ENCODE data around the gene BRSK2.
"Not testable (repeated sequence)": the region's sequence is repeated elsewhere in the genome, so short reads cannot be mapped to it uniquely, and the experiment has no call there.

The BRSK2 gene

DNA sequence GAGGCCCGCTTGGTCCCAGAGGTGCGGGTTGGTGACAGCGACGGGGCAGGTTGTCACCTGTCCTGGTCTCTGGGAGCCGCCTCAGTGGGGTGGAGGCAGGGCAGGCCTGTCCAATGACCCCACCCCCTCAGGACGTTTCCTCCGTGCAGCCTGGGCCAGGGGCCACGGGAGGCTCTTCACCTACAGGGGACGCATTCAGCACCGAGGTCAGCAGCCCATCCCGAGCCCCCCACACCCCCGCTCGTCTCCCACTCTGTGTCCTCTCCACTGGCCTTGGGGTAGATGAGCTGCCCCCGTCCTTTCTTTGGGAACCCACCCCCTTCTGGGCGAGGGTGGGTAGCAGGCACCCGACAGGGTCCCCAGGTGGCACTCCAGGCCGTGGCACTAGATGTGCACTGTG is 35.7 kb downstream of the BRSK2 start:
- FAIRE-seq (no peak), DNase-seq (ENCODE audit: extremely low spot score, insufficient read length, low read depth) (no peak)

DNA sequence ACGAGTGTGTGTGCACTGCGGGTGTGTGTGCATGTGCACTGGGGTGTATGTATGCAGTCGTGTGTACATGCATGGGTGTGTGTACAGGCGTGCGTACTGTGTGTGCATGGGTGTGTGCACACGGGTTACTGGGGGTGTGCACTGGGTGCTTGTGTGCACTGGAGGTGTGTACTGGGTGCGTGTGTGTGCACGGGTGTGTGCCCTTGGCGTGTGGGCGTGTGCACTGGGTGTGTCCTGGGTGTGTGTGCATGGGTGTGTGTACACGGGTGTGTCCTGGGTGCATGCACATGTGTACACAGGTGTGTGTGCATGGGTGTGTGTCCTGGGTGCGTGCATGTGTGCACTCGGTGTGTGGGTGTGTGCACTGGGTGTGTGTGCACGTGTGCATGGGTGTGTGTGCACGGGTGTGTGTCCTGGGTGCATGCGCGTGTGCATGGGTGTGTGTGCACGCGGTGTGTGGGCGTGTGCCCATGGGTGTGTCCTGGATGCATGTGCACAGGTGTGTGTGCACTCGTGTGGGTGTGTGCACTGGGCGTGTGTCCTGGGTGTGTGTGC is 39.1 kb downstream of the BRSK2 start:
- no peak for FAIRE-seq

DNA sequence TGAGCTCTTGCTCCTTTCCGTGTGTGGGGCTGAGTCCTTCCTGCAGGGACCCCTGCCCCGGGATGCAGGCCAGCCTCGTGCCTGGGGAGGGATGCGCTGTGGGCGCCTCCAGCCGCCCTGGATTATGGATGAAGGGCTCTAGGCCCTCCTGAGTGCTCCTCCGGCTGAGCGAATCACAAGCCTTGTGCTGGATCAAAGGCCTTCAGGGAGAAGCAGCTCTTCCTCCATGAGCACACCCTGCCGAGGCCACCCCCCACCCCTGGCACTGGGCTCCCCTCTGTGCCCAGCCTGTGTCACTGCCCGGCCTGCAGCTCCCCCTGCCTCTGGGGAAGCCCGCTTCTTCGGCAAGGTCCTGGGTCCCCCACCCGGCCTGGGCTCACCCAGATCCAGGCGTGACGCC is 43.8 kb downstream of the BRSK2 start:
- FAIRE-seq = no peak
- no peak for DNase-seq (ENCODE audit: extremely low spot score, insufficient read length, low read depth)

More for the DNA sequence above, 39.1 kb downstream of the BRSK2 start:
- DNase-seq (ENCODE audit: extremely low spot score, insufficient read length, low read depth) = no peak

DNA sequence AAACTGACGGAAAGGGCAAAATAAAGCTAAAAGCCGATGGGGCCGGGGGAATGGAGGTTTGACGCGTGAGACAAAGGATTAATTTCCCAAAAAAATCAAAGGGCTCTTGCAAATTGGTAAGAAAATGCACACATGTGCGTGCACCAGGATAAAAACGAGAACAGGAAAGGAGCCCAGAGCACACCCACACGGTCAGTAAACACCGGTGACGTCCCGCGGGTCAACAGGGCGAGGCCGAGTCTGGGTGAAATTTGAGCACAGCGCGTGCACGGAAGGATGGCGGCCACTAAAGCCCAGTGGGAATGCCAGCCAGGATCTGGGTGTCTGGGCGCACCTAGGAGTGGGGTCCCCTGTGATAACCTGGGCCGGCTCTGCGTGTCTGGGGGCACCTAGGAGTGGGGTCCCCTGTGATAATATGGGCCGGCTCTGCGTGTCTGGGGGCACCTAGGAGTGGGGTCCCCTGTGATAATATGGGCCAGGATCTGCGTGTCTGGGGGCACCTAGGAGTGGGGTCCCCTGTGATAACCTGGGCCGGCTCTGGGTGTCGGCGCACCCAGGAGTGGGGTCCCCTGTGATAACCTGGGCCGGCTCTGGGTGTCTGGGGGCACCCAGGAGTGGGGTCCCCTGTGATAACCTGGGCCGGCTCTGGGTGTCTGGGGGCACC is 44.4 kb downstream of the BRSK2 start:
- FAIRE-seq = no peak
- DNase-seq (ENCODE audit: extremely low spot score, insufficient read length, low read depth) = no peak

DNA sequence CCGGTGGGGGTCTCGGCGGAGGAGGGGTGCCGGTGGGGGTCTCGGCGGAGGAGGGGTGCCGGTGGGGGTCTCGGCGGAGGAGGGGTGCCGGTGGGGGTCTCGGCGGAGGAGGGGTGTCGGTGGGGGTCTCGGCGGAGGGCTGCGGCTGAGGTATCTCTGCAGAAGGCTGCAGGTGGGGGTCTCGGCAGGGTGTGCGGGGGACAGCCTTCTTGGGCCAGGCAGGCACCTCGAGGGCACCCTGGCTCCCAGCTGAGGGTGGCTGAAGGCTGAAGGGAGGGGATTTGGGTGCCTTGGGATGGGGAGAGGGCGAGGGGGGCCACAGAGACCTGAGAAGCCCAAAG is 45.7 kb downstream of the BRSK2 start:
- not testable (repeated sequence) for FAIRE-seq; DNase-seq (ENCODE audit: extremely low spot score, insufficient read length, low read depth)

DNA sequence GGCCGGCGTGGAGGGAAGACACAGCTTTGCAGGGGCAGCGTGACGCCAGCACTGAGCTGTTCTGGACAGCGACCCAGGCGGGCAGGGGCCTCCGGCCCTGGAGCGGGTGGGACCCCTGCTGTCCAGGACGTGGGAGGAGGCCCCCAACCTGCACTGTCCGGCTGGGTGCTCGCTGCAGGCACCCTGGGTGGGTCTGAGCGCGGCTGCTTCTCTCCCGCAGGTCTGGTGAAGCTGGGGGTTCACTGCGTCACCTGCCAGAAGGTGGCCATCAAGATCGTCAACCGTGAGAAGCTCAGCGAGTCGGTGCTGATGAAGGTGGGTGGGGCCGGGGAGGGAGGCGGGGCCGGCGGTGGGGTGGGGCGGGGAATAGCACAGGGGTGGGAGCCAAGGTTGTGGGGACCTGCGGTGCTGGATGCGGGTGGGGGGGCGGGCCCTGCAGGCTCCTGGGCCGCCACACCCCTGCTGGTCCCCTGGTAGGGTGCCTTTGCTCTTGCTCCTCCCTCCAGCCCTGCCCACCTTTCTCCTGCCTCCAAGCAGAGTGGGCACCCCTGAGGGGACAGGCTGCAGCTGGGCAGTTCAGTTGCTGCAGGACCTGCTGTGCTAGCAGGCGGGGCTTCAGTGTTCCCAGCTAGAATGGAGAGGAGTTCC is 46.2 kb downstream of the BRSK2 start:
- FAIRE-seq = no peak
- no peak for DNase-seq (ENCODE audit: extremely low spot score, insufficient read length, low read depth)

DNA sequence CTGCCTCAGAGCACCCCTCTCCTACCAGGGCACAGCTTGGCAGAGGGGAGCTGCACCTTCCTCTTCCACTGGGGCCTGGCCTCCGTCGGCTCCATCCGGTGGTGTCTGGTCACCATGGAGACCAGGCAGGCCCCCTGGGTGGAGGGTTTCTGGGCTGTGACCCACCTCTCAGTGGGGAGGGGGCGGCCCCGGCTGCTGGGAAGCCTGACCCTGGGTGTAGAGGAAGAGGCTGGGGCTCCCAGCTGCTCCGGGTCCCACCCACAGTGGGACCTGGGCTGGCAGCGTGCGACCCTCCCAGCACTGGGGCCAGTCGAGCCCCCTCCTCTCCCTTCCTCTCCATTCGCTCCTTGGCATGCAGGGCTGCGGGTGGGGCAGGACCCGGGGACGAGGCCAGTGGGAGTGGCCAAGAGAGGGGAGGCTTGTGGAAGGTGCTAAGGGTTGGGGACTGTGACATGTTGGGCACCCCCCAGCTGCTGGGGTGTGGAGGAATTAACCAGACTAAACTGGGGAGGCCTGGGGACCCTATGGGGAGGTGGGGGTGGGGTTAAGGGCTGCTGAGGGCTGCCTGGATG is 46.8 kb downstream of the BRSK2 start:
- no peak for FAIRE-seq
- DNase-seq (ENCODE audit: extremely low spot score, insufficient read length, low read depth) = no peak

DNA sequence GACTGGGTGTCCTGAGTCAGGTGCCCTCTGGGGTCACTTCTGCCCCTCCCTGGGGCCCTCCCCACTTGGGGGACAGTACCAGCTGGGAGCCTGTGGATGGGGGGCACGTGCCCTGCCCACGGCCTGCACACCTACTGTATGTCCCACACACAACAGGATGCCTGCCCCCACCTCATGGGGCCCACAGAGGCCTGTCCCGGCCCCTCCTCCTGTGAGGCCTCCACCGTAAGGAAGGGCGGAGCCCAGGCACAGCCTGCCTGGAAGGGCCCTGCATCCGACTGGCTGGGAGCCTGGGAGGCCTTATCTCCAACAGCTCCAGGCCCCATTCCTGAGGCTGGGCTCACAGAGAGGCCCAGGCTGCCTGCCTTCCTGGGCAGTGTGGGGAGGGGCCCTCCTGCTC is 47.8 kb downstream of the BRSK2 start:
- DNase-seq (ENCODE audit: extremely low spot score, insufficient read length, low read depth) = no peak
- FAIRE-seq = no peak

DNA sequence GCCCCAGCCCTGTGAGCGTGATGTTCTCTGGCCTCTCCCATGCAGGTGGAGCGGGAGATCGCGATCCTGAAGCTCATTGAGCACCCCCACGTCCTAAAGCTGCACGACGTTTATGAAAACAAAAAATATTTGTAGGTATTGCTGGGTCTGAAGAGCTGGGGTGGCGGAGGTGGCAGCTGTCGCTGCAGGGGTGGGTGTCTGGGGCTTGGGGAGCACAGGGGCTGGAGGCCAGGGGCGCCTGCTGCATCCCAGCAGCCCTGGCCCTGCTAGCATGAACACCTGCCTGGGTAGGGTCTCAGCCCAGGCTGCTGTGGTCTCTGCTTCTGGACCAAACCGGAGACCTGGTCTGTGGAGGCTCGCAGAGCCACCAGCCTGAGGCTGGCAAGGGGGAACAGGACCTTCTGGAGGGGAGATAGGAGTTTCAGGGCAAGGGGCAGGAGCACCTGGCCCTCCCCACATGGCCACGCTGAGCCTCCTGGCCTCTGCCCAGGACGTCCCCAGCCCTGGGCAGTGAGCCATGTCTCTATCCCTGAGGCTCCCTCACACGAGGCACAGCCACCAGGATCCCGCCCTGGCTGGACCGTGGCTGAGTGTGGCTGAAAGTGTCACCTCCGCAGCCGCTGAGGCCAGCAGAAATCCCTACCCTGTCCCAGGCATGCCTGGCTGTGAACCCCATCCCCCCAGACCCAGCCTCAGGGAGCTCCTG is 48.7 kb downstream of the BRSK2 start:
- no peak for FAIRE-seq
- no peak for DNase-seq (ENCODE audit: extremely low spot score, insufficient read length, low read depth)

DNA sequence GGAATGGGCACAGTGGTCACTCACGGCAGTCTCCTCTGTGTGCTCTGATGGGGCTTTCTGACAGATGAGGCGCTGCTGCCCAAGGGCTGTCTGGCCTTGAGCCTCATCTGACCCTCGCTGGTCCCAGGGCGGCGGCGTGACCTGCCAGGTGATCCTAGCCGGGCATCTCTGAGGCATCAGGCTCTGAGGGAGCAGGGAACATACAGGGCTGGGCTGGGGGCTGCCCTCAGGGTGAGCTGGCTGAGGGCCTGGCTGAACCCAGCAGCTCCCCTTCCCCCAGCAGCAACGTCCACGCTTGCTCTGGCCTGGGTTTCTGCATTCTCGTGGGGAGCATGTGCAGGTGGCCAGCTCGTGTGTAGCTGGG is 49.2 kb downstream of the BRSK2 start:
- FAIRE-seq (no peak), DNase-seq (ENCODE audit: extremely low spot score, insufficient read length, low read depth) (no peak)

DNA sequence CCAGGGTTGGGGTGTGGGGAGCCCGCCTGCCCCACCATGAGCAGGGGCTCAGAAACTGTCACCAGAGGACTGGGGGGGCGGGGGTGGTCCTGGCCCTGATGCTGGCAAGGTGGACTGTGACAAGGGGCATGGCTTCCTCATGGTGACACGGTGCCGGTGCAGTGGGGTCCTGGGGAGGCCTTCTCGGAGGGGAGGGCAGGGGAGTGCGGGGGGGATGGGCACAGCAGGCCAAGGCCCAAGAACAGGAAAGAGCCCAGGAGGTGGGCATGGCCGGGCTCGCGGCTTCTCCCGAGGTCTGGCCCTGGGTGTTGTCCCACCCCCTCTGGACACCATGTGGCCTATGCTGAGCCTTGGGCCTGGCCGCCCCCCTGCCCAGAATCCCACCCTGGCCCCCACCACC is 49.6 kb downstream of the BRSK2 start:
- DNase-seq (ENCODE audit: extremely low spot score, insufficient read length, low read depth) (no peak), FAIRE-seq (no peak)

DNA sequence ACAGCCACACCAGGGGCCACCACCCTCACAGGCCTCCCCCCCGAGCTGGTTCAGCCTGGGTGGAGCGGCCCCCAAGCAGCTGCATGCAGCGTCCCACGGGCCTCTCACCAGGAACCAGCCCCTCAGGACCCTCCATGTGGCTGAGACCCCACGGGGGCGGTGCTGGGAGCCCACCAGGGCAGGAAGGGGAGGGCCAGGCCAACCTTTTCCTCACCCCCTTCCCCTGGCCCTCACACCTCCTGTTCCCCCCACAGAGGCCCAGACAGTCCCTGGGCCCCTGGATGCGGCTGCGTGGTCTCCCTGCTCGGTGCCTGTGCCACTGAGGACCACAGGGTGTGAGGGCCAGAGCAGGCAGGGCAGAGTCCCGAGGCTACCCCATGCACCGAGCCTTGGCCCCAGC is 50.3 kb downstream of the BRSK2 start:
- FAIRE-seq = no peak
- DNase-seq (ENCODE audit: extremely low spot score, insufficient read length, low read depth) = no peak

DNA sequence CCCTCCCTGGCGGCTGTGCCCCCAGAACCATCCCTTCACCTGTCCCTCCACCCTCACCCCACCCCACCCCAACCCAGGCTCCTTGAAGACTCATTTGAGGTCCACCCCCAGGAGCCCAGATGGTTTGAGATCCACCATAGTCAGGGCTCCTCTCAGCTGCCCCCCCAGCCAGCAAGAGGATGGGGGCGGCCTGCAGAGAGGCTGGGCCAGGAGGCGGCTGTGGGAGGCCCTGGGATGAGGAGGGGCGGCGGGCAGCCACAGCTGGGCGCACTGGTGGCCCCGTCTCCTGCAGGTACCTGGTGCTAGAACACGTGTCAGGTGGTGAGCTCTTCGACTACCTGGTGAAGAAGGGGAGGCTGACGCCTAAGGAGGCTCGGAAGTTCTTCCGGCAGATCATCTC is 50.8 kb downstream of the BRSK2 start:
- DNase-seq (ENCODE audit: extremely low spot score, insufficient read length, low read depth) (no peak), FAIRE-seq (no peak)

DNA sequence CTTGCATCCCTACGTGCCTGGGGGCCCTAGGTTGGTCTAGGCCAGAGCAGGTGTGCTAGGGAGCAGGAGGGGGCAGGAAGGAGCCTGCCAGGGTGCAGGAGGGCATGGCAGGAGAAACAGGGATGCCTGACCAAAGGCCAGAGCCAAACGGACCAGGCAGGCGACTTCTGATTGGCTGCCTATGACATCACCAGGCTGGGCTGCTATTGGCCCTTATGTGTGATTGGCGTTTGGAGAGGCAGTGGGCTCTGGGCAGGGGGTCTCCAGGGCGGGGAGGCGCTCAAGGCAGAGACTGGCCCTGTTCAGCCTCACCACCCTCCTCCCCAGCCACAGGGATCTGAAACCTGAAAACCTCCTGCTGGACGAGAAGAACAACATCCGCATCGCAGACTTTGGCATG is 52.4 kb downstream of the BRSK2 start:
- FAIRE-seq = no peak
- no peak for DNase-seq (ENCODE audit: extremely low spot score, insufficient read length, low read depth)

DNA sequence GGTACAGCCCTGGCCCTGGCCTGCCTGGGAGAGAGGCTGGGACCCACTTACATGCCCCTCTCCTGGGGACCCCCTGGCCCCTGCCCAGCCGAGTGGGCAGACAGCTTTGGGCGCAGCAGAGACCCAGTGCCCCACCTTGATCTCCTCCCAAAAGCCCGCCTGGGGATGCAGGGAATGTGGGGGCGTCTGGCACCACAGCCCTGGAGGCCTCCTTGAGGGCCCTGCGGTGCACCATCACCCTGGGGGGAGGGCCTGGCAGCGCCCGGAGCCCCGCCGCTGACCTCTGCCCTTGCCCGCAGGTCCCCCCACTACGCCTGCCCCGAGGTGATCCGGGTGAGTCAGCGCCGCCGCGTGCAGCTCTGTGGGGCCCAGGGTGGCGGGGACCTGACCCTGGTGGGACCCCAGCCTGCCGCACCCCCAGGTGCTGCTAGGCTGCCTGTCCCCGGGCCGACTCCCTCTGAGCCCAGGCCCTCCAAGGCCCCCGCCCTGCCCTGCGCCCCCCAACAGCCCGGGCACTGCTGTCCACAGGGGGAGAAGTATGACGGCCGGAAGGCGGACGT is 53.2 kb downstream of the BRSK2 start:
- FAIRE-seq (no peak), DNase-seq (ENCODE audit: extremely low spot score, insufficient read length, low read depth) (no peak)

DNA sequence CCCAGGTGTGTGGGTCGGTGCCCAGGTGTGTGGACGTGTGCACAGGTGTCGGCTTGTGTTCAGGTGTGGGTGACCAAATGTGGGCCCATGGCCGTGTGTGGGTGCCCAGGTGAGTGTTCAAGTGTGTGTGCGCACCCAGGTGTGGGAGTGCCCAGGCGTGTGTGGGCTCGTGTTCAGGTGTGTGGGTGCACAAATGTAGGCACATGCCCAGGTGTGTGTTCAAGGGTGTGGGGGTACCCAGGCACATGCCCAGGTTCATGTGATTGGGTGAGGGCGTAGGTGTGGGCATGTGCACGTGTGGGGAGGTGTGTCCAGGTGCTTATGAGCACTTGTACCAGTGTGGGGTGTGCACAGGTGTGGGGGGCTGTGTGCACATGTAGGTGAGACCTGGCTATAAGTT is 54.0 kb downstream of the BRSK2 start:
- DNase-seq (ENCODE audit: extremely low spot score, insufficient read length, low read depth) (no peak), FAIRE-seq (no peak)

DNA sequence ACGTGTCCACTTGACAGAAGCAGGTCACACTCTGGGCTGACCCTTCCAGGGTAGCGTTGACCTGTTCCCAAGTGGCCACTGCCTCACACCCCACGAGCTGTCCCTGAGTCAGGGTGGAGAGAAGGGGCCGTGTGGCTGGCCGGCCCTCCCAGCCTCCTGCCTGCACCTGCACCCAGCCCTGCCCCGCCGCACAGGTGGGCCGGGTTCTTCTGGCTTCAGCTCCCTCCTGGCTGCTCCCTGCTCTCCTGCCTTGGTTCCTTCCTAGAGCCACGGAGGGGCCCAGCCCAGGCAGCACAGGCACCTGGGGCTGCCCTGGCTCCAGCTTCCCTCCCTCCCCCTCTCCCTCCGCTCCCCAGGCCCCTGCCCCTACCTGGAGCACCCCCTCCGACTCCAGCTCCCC is 54.6 kb downstream of the BRSK2 start:
- DNase-seq (ENCODE audit: extremely low spot score, insufficient read length, low read depth) = no peak
- no peak for FAIRE-seq

DNA sequence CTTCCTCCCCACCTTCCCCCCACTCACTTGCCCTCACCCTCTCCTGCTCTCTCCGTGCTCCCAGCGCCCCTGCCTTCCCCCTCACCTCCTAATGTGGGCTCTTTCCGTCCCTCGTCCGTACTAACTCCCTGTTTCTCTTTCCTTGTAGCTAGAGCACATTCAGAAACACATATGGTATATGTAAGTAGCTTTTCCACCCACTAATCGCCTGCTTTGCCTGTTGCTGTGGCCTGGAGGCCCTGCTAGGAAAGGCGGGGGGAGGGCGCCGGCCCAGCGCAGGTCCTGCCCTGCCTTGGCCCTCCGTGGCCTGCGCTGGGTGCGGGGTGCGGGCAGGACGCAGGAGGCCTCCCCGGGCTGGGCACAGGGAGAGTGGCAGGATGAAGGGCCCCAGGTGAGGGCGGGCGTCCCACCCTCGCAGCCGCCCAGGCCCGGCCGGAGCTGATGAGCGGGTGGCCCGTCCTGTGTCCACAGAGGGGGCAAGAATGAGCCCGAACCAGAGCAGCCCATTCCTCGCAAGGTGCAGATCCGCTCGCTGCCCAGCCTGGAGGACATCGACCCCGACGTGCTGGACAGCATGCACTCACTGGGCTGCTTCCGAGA is 55.2 kb downstream of the BRSK2 start:
- DNase-seq (ENCODE audit: extremely low spot score, insufficient read length, low read depth) (no peak), FAIRE-seq (no peak)

DNA sequence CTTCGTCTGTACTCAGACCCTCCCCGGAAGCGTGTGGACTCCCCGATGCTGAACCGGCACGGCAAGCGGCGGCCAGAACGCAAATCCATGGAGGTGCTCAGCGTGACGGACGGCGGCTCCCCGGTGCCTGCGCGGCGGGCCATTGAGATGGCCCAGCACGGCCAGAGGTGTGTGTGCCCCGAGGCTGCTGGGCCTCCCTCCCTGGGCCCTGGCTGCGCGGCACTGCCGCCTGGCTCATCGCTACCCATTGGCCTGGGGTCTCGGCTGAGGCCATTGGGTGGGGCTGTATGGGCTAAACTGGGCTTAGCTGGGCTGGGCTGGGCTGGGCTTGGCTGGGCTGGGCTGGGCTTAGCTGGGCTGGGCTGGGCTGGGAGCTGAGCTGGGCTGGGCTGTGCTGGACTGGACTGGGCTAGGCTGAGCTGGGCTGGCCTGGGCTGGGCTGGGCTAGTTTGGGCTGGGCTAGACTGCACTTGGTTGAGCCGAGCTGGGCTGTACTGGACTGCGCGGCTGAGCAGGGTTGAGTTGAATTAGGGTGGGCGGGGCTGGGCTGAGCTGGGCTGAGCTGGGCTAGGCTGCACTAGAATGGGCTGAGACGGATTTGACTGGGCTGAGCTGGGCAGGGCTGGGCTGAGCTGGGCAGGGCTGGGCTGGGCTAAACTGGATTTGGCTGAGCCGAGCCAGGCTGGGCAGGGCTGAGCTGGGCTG is 56.2 kb downstream of the BRSK2 start:
- no peak for FAIRE-seq
- DNase-seq (ENCODE audit: extremely low spot score, insufficient read length, low read depth) = no peak

DNA sequence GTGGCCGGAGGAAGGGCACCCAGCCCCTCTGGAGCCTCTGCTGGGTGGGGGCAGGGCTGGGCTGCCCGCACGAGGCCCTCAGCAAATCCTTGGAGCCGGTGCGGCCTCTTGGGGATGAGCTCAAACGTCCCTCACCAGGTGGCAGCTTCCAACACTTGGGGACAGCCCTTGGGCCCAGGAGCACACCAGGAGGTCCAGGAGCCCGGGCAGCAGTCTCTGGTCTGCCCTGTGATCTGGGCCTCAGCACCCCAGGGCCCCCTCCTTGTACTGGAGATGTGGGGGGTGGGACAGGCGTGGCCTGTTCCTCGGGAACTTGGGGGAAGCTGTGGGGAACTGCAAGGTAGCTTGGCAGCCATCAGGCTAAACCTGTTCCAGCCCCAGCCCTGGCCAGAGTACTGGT is 56.9 kb downstream of the BRSK2 start:
- no peak for DNase-seq (ENCODE audit: extremely low spot score, insufficient read length, low read depth)
- no peak for FAIRE-seq
